ENCODE measurements around the gene THSD4.

THSD4 gene

DNA sequence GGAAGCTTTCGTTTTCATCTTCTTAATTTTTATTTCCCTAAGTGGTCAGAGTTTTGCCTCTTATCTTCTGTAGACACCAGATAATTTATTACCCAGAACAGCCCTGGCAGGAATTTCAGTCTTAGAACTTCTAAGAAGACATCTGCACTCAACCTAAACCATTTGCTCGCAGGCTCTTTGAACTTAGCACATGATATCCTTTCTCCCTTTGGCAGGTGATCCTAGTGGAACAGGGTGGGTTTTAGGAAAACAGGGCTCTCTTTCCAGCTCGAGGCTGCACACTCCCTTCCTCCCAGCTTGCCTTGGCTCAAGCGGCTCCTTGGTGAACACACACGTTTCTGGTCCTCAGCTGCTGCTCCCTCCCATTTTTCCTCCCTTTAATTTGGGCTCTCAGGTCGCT lies 116.5 kb downstream of the THSD4 start:
- Histone ChIP-seq H3K9me2 (replicated peaks; ENCODE audit: low read depth, low read length) (no peaks in the 10 kb centered on the region), H2AFZ (ENCODE audit: low read length) (no peak overlapping the region)
- TF ChIP-seq EZH2phosphoT487 (IDR thresholded peaks at IDR 0.05; ENCODE audit: borderline replicate concordance) = no peak
- TF ChIP-seq, protein P1, sequence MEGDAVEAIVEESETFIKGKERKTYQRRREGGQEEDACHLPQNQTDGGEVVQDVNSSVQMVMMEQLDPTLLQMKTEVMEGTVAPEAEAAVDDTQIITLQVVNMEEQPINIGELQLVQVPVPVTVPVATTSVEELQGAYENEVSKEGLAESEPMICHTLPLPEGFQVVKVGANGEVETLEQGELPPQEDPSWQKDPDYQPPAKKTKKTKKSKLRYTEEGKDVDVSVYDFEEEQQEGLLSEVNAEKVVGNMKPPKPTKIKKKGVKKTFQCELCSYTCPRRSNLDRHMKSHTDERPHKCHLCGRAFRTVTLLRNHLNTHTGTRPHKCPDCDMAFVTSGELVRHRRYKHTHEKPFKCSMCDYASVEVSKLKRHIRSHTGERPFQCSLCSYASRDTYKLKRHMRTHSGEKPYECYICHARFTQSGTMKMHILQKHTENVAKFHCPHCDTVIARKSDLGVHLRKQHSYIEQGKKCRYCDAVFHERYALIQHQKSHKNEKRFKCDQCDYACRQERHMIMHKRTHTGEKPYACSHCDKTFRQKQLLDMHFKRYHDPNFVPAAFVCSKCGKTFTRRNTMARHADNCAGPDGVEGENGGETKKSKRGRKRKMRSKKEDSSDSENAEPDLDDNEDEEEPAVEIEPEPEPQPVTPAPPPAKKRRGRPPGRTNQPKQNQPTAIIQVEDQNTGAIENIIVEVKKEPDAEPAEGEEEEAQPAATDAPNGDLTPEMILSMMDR (conservative IDR thresholded peaks at IDR 0.05; ENCODE audit: low read length) = no peak

GRCh38 chr15:71232411-71232810 lies 117.1 kb downstream of the THSD4 start:
- TF ChIP-seq, protein P1 (conservative IDR thresholded peaks at IDR 0.05; ENCODE audit: low read length) = no peak
- TF ChIP-seq EZH2phosphoT487 (IDR thresholded peaks at IDR 0.05; ENCODE audit: borderline replicate concordance) = no peak
- no peaks in the 10 kb centered on the region for H3K27me3 ChIP-seq (ENCODE audit: insufficient read depth, low read length, poor library complexity, severe bottlenecking)
- no peaks in the 10 kb centered on the region for H3K36me3 ChIP-seq (ENCODE audit: insufficient read depth, low read length)
- no peaks in the 10 kb centered on the region for H3K9me2 ChIP-seq (replicated peaks; ENCODE audit: low read depth, low read length)
- H4K20me1 ChIP-seq (ENCODE audit: insufficient read depth, low read length, poor library complexity, severe bottlenecking) = no peaks in the 10 kb centered on the region
- H3K4me1 ChIP-seq (ENCODE audit: insufficient read depth, low read length, poor library complexity, severe bottlenecking) = no peaks in the 10 kb centered on the region
- H3K4me3 ChIP-seq (ENCODE audit: low read length, poor library complexity, severe bottlenecking) = no peak overlapping the region
- H2AFZ ChIP-seq (ENCODE audit: low read length) = no peak overlapping the region
- no peak overlapping the region for H3K4me2 ChIP-seq (ENCODE audit: low read depth, low read length, poor library complexity, severe bottlenecking)
- no peaks in the 10 kb centered on the region for H3K79me2 ChIP-seq (ENCODE audit: insufficient read depth, low read length)
- no peak overlapping the region for H3K9ac ChIP-seq (ENCODE audit: low read depth, low read length, poor library complexity, severe bottlenecking)
- H3F3A ChIP-seq (ENCODE audit: low read depth) = no peaks in the 10 kb centered on the region
- H3K9me3 ChIP-seq (ENCODE audit: insufficient read depth, low read depth, low read length) = no peaks in the 10 kb centered on the region

More for the DNA sequence above, 116.5 kb downstream of the THSD4 start:
- Histone ChIP-seq H3K36me3 (ENCODE audit: insufficient read depth, low read length) (no peaks in the 10 kb centered on the region), H3K4me2 (ENCODE audit: low read depth, low read length, poor library complexity, severe bottlenecking) (no peak overlapping the region), H3K4me3 (ENCODE audit: low read length, poor library complexity, severe bottlenecking) (no peak overlapping the region), H3K9ac (ENCODE audit: low read depth, low read length, poor library complexity, severe bottlenecking) (no peak overlapping the region), H3K9me3 (ENCODE audit: insufficient read depth, low read depth, low read length) (no peaks in the 10 kb centered on the region), H3K27me3 (ENCODE audit: insufficient read depth, low read length, poor library complexity, severe bottlenecking) (no peaks in the 10 kb centered on the region), H4K20me1 (ENCODE audit: insufficient read depth, low read length, poor library complexity, severe bottlenecking) (no peaks in the 10 kb centered on the region), H3K79me2 (ENCODE audit: insufficient read depth, low read length) (no peaks in the 10 kb centered on the region), H3K4me1 (ENCODE audit: insufficient read depth, low read length, poor library complexity, severe bottlenecking) (no peaks in the 10 kb centered on the region), H3F3A (ENCODE audit: low read depth) (no peaks in the 10 kb centered on the region)

- Histone ChIP-seq H3F3A (ENCODE audit: low read depth) (no peaks in the 10 kb centered on the region), H3K4me2 (ENCODE audit: low read depth, low read length, poor library complexity, severe bottlenecking) (no peak overlapping the region), H3K4me1 (ENCODE audit: insufficient read depth, low read length, poor library complexity, severe bottlenecking) (no peaks in the 10 kb centered on the region), H4K20me1 (ENCODE audit: insufficient read depth, low read length, poor library complexity, severe bottlenecking) (no peaks in the 10 kb centered on the region), H3K79me2 (ENCODE audit: insufficient read depth, low read length) (no peaks in the 10 kb centered on the region), H3K9ac (ENCODE audit: low read depth, low read length, poor library complexity, severe bottlenecking) (no peak overlapping the region), H2AFZ (ENCODE audit: low read length) (no peak overlapping the region), H3K27me3 (ENCODE audit: insufficient read depth, low read length, poor library complexity, severe bottlenecking) (no peaks in the 10 kb centered on the region), H3K36me3 (ENCODE audit: insufficient read depth, low read length) (no peaks in the 10 kb centered on the region), H3K4me3 (ENCODE audit: low read length, poor library complexity, severe bottlenecking) (no peak overlapping the region), H3K9me2 (replicated peaks; ENCODE audit: low read depth, low read length) (no peaks in the 10 kb centered on the region), H3K9me3 (ENCODE audit: insufficient read depth, low read depth, low read length) (no peaks in the 10 kb centered on the region)
- TF ChIP-seq, protein P1 (conservative IDR thresholded peaks at IDR 0.05; ENCODE audit: low read length) = no peak
- no peak for TF ChIP-seq EZH2phosphoT487 (IDR thresholded peaks at IDR 0.05; ENCODE audit: borderline replicate concordance)
These were observed 122.4 kb downstream of the THSD4 start for GRCh38 chr15:71237456-71238188.

Measured in Loucy (cell line).